SW 1271 (cell line): ENCODE measurements around the gene TBXT.

Experiments used
- DNase-seq, 2 experiments: peaks; one replicate each; lab custom pipeline; 2025; lab: John Stamatoyannopoulos, UW

The TBXT gene

GRCh38 chr6:166112580-166112979, 55.1 kb downstream of the TBXT start:
- DNase-seq, result peak; percentile 5 to 61

DNA sequence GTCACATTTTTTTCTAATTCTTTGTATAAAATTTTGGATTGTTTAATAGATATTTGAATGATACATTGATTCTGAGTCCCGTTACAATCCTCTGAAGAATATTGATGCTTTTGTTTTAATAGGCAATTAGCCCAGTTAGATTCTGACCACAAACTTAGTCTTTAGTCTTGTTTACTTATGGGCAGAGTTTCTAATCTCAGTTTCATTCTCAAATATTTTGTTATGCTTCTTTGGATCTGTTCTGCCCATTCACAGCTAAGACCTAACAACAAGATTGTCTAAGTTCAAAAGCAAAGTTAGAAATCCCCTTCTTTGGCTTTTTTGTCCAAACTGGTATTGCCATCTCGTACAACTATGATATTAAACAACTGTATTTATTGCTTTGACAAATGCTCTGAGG, 58.0 kb downstream of the TBXT start:
- DNase-seq, result no peak
